HepG2 (cell line): ENCODE data around the gene DEPDC1B. TPM values are rescaled to one million over a fixed set of nuclear protein-coding genes. Genes with fewer than 3 reads are reported as not detected.

ENCODE experiments used
- ATAD3A ChIP-seq: sonication (generic); formaldehyde crosslinking; IDR thresholded peaks from 2 replicates; pipeline ENCODE4 v1.4.0; 2020; ENCODE audit warnings: missing genetic modification reagents
- ATF7-NPFF ChIP-seq: sonication (generic); formaldehyde crosslinking; IDR thresholded peaks from 2 replicates; pipeline ENCODE4 v1.8.1; 2023; ENCODE audit warnings: mild to moderate bottlenecking, low read depth, missing genetic modification reagents, moderate library complexity
- CREB1 ChIP-seq, 2 experiments: fragments of 450-650 bp in 1 of 2; IDR thresholded peaks; 2 replicates each; pipeline ENCODE4 v1.6.1; 2016 to 2017; ENCODE audit warnings: control low read depth in 1 of 2, mild to moderate bottlenecking in 1 of 2, missing compliant biosample characterization in 1 of 2, missing genetic modification characterization in 1 of 2
- DZIP1 ChIP-seq: sonication (generic); formaldehyde crosslinking; IDR thresholded peaks from 2 replicates; pipeline ENCODE4 v1.5.0; 2020; ENCODE audit warnings: mild to moderate bottlenecking, missing genetic modification reagents
- FIP1L1 ChIP-seq: fragments of 200-400 bp; formaldehyde crosslinking; IDR thresholded peaks from 2 replicates; pipeline ENCODE4 v1.6.1; 2018; ENCODE audit warnings: low read depth, mild to moderate bottlenecking, low read length, moderate library complexity, borderline replicate concordance; ENCODE audit not compliant: insufficient read depth
- KLF11 ChIP-seq: IDR thresholded peaks from 2 replicates; pipeline ENCODE4 v1.6.1; 2016; ENCODE audit warnings: missing compliant biosample characterization
- LBX2 ChIP-seq: sonication (generic); formaldehyde crosslinking; IDR thresholded peaks from 2 replicates; pipeline ENCODE4 v1.5.0; 2020; ENCODE audit warnings: missing genetic modification reagents, mild to moderate bottlenecking, borderline replicate concordance
- MTA1 ChIP-seq: sonication (generic); formaldehyde crosslinking; IDR thresholded peaks from 2 replicates; pipeline ENCODE4 v1.4.0; 2020; ENCODE audit warnings: missing genetic modification reagents, mild to moderate bottlenecking, borderline replicate concordance
- NAIF1 ChIP-seq: sonication (generic); formaldehyde crosslinking; IDR thresholded peaks from 2 replicates; pipeline ENCODE4 v1.5.0; 2020; ENCODE audit warnings: mild to moderate bottlenecking, missing genetic modification reagents, borderline replicate concordance
- NCOA5 ChIP-seq: sonication (generic); formaldehyde crosslinking; IDR thresholded peaks from 2 replicates; pipeline ENCODE4 v1.4.0; 2020; ENCODE audit warnings: missing genetic modification reagents
- PHB2 ChIP-seq: fragments of 450-650 bp; IDR thresholded peaks from 2 replicates; pipeline ENCODE4 v1.6.1; 2018; ENCODE audit not compliant: partially characterized antibody
- POLR2G ChIP-seq: fragments of 200-400 bp; formaldehyde crosslinking; IDR thresholded peaks from 2 replicates; pipeline ENCODE4 v1.6.1; 2018; ENCODE audit warnings: mild to moderate bottlenecking, low read depth, low read length, moderate library complexity
- PRMT3 ChIP-seq: sonication (generic); formaldehyde crosslinking; IDR thresholded peaks from 2 replicates; pipeline ENCODE4 v1.8.1; 2022; ENCODE audit warnings: low read depth, mild to moderate bottlenecking, moderate library complexity, missing genetic modification reagents, borderline replicate concordance
- RAD21 ChIP-seq: fragments of 450-650 bp; formaldehyde crosslinking; IDR thresholded peaks from 2 replicates; pipeline ENCODE4 v1.5.0; 2020; ENCODE audit warnings: mild to moderate bottlenecking
- RARA ChIP-seq: IDR thresholded peaks from 2 replicates; pipeline ENCODE4 v1.6.1; 2016; ENCODE audit warnings: missing genetic modification reagents, missing compliant biosample characterization
- SAP130 ChIP-seq: IDR thresholded peaks from 2 replicates; pipeline ENCODE4 v1.6.1; 2016; ENCODE audit warnings: low read depth
- SMC3 ChIP-seq: IDR thresholded peaks from 2 replicates; pipeline ENCODE4 v1.6.1; 2011; ENCODE audit warnings: low read length, improper control_type of control experiment
- TCF7 ChIP-seq: sonication (generic); IDR thresholded peaks from 2 replicates; pipeline ENCODE4 v1.6.1; 2016; ENCODE audit warnings: antibody characterized with exemption, low read depth
- ZFP90 ChIP-seq: sonication (generic); formaldehyde crosslinking; IDR thresholded peaks from 2 replicates; pipeline ENCODE4 v1.8.0; 2022; ENCODE audit warnings: missing genetic modification reagents, mild to moderate bottlenecking, inconsistent platforms, borderline replicate concordance
- ZFX ChIP-seq: sonication (generic); formaldehyde crosslinking; IDR thresholded peaks from 2 replicates; pipeline ENCODE4 v1.4.0; 2020; ENCODE audit warnings: mild to moderate bottlenecking, low read depth, missing genetic modification reagents, moderate library complexity
- ZMAT3 ChIP-seq: sonication (generic); formaldehyde crosslinking; conservative IDR thresholded peaks from 2 replicates; pipeline ENCODE4 v1.7.0; 2021; ENCODE audit warnings: missing genetic modification reagents
- ZNF225 ChIP-seq: sonication (generic); formaldehyde crosslinking; IDR thresholded peaks from 2 replicates; pipeline ENCODE4 v1.4.0; 2020; ENCODE audit warnings: mild to moderate bottlenecking, missing genetic modification reagents
- ZNF280B ChIP-seq: sonication (generic); formaldehyde crosslinking; IDR thresholded peaks from 2 replicates; pipeline ENCODE4 v1.5.0; 2020; ENCODE audit warnings: missing genetic modification reagents, mild to moderate bottlenecking, borderline replicate concordance
- ZNF282 ChIP-seq: fragments of 450-650 bp; IDR thresholded peaks from 2 replicates; pipeline ENCODE4 v1.6.1; 2018; ENCODE audit not compliant: partially characterized antibody
- ZNF598 ChIP-seq: sonication (generic); formaldehyde crosslinking; IDR thresholded peaks from 2 replicates; pipeline ENCODE4 v1.5.1; 2020; ENCODE audit warnings: mild to moderate bottlenecking, missing genetic modification reagents, borderline replicate concordance
- ZNF629 ChIP-seq: sonication (generic); formaldehyde crosslinking; conservative IDR thresholded peaks from 2 replicates; pipeline ENCODE4 v1.5.0; 2020; ENCODE audit warnings: missing genetic modification reagents
- ZNF792 ChIP-seq: IDR thresholded peaks from 2 replicates; pipeline ENCODE4 v1.6.1; 2016
- ZSCAN30 ChIP-seq: sonication (generic); formaldehyde crosslinking; IDR thresholded peaks from 2 replicates; pipeline ENCODE4 v1.5.0; 2020; ENCODE audit warnings: mild to moderate bottlenecking, missing genetic modification reagents
- polyA plus RNA-seq, 8 experiments: library from polyadenylated mRNA; depleted of rRNA in 3 of 8; stranded (reverse) in 7 of 8; unstranded in 1 of 8; fragments of >200 nt; fragmentation: Illumina TruSeq in 4 of 8; extraction: Trizol in 4 of 8; gene quantifications; 2 replicates each; pipeline versions ENCODE4 v1.2.1 to v1.2.3, GENCODE V29; 2011 to 2016; ENCODE audit warnings: low read depth in 4 of 8, missing spikeins in 1 of 8, mixed read lengths in 1 of 8; ENCODE audit not compliant: insufficient read depth in 1 of 8
- total RNA-seq, 5 experiments: library from RNA; depleted of rRNA; stranded (reverse); fragments of >200 nt; fragmentation: Illumina TruSeq; extraction: Trizol; gene quantifications; 2 replicates each; pipeline ENCODE4 v1.2.3, GENCODE V29; 2016; ENCODE audit warnings: low read depth in 1 of 5

DEPDC1B gene
- total and polyA plus RNA-seq, 2 of the 13 experiments (the other 11 are each of a cell fraction or from before 2014, with no cell fraction given): 29.5 to 51.3 TPM

GRCh38 chr5:60671899-60672692 lies 27.9 kb downstream of the DEPDC1B start (continued):
- TF ChIP-seq RAD21 (CRISPR knock-in tag) (no peak), RARA (CRISPR knock-in tag) (peak; percentile 92), DZIP1 (CRISPR knock-in tag) (no peak), PHB2 (no peak), ZNF598 (CRISPR knock-in tag) (no peak), ZNF280B (no peak), POLR2G (peak; percentile 61; the same call in 1 of the 2 replicates), ATF7-NPFF (no peak), ZNF282 (no peak), SMC3 (peak; percentile 23; the same call in 1 of the 2 replicates), TCF7 (peak; percentile 90), ATAD3A (CRISPR knock-in tag) (no peak), ZFP90 (no peak; the same call in 1 of the 2 replicates), KLF11 (CRISPR knock-in tag) (no peak), LBX2 (CRISPR knock-in tag) (no peak), CREB1 (IDR thresholded peaks at IDR 0.05) (no peak), CREB1 (CRISPR knock-in tag; IDR thresholded peaks at IDR 0.05) (peak; percentile 57), FIP1L1 (no peak), ZNF225 (CRISPR knock-in tag) (no peak), ZMAT3 (CRISPR knock-in tag) (no peak; the same call in 1 of the 2 replicates), ZFX (CRISPR knock-in tag) (no peak), NAIF1 (CRISPR knock-in tag) (no peak), PRMT3 (no peak), SAP130 (peak; percentile 88), ZSCAN30 (CRISPR knock-in tag) (no peak; the same call in 1 of the 2 replicates), ZNF792 (peak; percentile 65), MTA1 (CRISPR knock-in tag) (no peak), ZNF629 (CRISPR knock-in tag) (peak; percentile 42), NCOA5 (CRISPR knock-in tag) (no peak)
